A549 treated with CORT108297 at 1 μM for 4 hours (cell line): ENCODE measurements around the gene AZGP1. TPM values are rescaled to one million over a fixed set of nuclear protein-coding genes. Genes with fewer than 3 reads are reported as not detected.

Source experiments
- total RNA-seq: library from RNA; stranded (reverse); fragments of 200-300 nt; extraction: Qiagen RNA extraction; gene quantifications from 5 replicates; pipeline ENCODE4 v1.2.3, GENCODE V29; 2022

The AZGP1 gene
- 0.06 TPM in 1 of 5 replicates, not detected in the others for total RNA-seq

GRCh38 chr7:99975782-99976521 lies at the start of gene AZGP1:
Gene AZGP1 (minus strand): TSS chr7:99976031. CDS start chr7:99976020, 11 bp downstream.

GRCh38 chr7:100015232-100016214 lies 39.7 kb upstream of the AZGP1 start, which contains the start of gene ZKSCAN1:
Gene ZKSCAN1 (plus strand): TSS chr7:100015596. CDS start chr7:100023507, 7,911 bp downstream.

GRCh38 chr7:99928994-99929729 lies 46.7 kb downstream of the AZGP1 start, which contains the start of gene GJC3:
Gene GJC3 (minus strand): TSS chr7:99929620. CDS start chr7:99929620, 0 bp downstream.

GRCh38 chr7:99918959-99919813 lies 56.6 kb downstream of the AZGP1 start, which contains the start of gene TRIM4:
Gene TRIM4 (minus strand): TSS chr7:99919530. CDS start chr7:99919401, 129 bp downstream.

Other genes starting within 250 kb of the AZGP1 start
- gene CYP3A7, start 240.8 kb downstream of the AZGP1 start, total RNA-seq, result 0.06 TPM in 1 of 5 replicates, not detected in the others
- gene CYP3A4, start 191.8 kb downstream of the AZGP1 start, total RNA-seq, result 0.05 TPM in 1 of 5 replicates, not detected in the others
- not detected in 5 replicates for gene CYP3A43, start 148.0 kb downstream of the AZGP1 start, total RNA-seq
- not detected in 5 replicates for gene OR2AE1, start 99.0 kb downstream of the AZGP1 start, total RNA-seq
- gene TRIM4, start 56.5 kb downstream of the AZGP1 start, total RNA-seq, result 24.2 to 32.7 TPM (median 26.6 TPM) in 5 replicates
- 0.09 to 0.22 TPM (median 0.10 TPM) in 3 of 5 replicates, not detected in the others for gene GJC3, start 46.4 kb downstream of the AZGP1 start, total RNA-seq
- gene ZKSCAN1, start 39.6 kb upstream of the AZGP1 start, total RNA-seq, result 6.8 to 10.8 TPM (median 9.4 TPM) in 5 replicates
- 8.9 to 12.4 TPM (median 10.3 TPM) in 5 replicates for gene ZSCAN21, start 73.7 kb upstream of the AZGP1 start, total RNA-seq
- gene ZNF3, start 105.7 kb upstream of the AZGP1 start, total RNA-seq, result 18.7 to 22.7 TPM (median 19.8 TPM) in 5 replicates
- 153 to 188 TPM (median 175 TPM) in 5 replicates for gene COPS6, start 112.9 kb upstream of the AZGP1 start, total RNA-seq
- 223 to 257 TPM (median 247 TPM) in 5 replicates for gene MCM7, start 125.4 kb upstream of the AZGP1 start, total RNA-seq
- 15.1 to 17.7 TPM (median 17.0 TPM) in 5 replicates for gene AP4M1, start 125.6 kb upstream of the AZGP1 start, total RNA-seq
- gene TAF6, start 143.3 kb upstream of the AZGP1 start, total RNA-seq, result 62.3 to 71.2 TPM (median 67.8 TPM) in 5 replicates
- gene CNPY4, start 143.6 kb upstream of the AZGP1 start, total RNA-seq, result 10.4 to 12.8 TPM (median 12.0 TPM) in 5 replicates
- gene MBLAC1, start 150.9 kb upstream of the AZGP1 start, total RNA-seq, result 2.6 to 3.4 TPM (median 3.2 TPM) in 5 replicates
- 145 to 212 TPM (median 183 TPM) in 5 replicates for gene LAMTOR4, start 172.9 kb upstream of the AZGP1 start, total RNA-seq
- 8.7 to 15.5 TPM (median 14.7 TPM) in 5 replicates for gene TRAPPC14, start 182.7 kb upstream of the AZGP1 start, total RNA-seq
- 0.06 to 0.15 TPM (median 0.08 TPM) in 5 replicates for gene GAL3ST4, start 192.6 kb upstream of the AZGP1 start, total RNA-seq
- 0.82 to 1.5 TPM (median 1.1 TPM) in 5 replicates for gene GPC2, start 201.3 kb upstream of the AZGP1 start, total RNA-seq
- 0.18 to 0.23 TPM (median 0.22 TPM) in 5 replicates for gene STAG3, start 201.9 kb upstream of the AZGP1 start, total RNA-seq
- not detected in 5 replicates for gene PVRIG, start 243.9 kb upstream of the AZGP1 start, total RNA-seq